ENCODE results near the gene MINPP1.

- no peak for TF ChIP-seq EZH2 (IDR thresholded peaks at IDR 0.05; ENCODE audit: low read length, unreplicated experiment)
- TF ChIP-seq, protein P1, sequence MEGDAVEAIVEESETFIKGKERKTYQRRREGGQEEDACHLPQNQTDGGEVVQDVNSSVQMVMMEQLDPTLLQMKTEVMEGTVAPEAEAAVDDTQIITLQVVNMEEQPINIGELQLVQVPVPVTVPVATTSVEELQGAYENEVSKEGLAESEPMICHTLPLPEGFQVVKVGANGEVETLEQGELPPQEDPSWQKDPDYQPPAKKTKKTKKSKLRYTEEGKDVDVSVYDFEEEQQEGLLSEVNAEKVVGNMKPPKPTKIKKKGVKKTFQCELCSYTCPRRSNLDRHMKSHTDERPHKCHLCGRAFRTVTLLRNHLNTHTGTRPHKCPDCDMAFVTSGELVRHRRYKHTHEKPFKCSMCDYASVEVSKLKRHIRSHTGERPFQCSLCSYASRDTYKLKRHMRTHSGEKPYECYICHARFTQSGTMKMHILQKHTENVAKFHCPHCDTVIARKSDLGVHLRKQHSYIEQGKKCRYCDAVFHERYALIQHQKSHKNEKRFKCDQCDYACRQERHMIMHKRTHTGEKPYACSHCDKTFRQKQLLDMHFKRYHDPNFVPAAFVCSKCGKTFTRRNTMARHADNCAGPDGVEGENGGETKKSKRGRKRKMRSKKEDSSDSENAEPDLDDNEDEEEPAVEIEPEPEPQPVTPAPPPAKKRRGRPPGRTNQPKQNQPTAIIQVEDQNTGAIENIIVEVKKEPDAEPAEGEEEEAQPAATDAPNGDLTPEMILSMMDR (conservative IDR thresholded peaks at IDR 0.05; ENCODE audit: low read depth, low read length): no peak
- TF ChIP-seq EZH2phosphoT487 (IDR thresholded peaks at IDR 0.05; ENCODE audit: borderline replicate concordance, low read length): no peak
These were observed 6.8 kb downstream of the MINPP1 start for GRCh38 chr10:87511526-87511925.

Data from PC-3 (cell line).